HepG2 (cell line): Measurements from ENCODE around the gene TAF5. TPM values are rescaled to one million over a fixed set of nuclear protein-coding genes. Genes with fewer than 3 reads are reported as not detected.

ENCODE experiments used
- FOXC1 ChIP-seq: sonication (generic); formaldehyde crosslinking; IDR thresholded peaks from 2 replicates; pipeline ENCODE4 v1.8.0; 2022; ENCODE audit warnings: mild to moderate bottlenecking, missing genetic modification reagents, borderline replicate concordance
- HNF1B ChIP-seq: sonication (generic); formaldehyde crosslinking; IDR thresholded peaks from 2 replicates; pipeline ENCODE4 v1.5.1; 2020; ENCODE audit warnings: mild to moderate bottlenecking, moderate library complexity, missing genetic modification reagents
- IKZF5 ChIP-seq: IDR thresholded peaks from 2 replicates; pipeline ENCODE4 v1.6.1; 2018; ENCODE audit warnings: missing genetic modification reagents, mild to moderate bottlenecking, missing compliant biosample characterization
- LBX2 ChIP-seq: sonication (generic); formaldehyde crosslinking; IDR thresholded peaks from 2 replicates; pipeline ENCODE4 v1.5.0; 2020; ENCODE audit warnings: missing genetic modification reagents, mild to moderate bottlenecking, borderline replicate concordance
- MAFF ChIP-seq: IDR thresholded peaks from 2 replicates; pipeline ENCODE4 v1.6.1; 2011; ENCODE audit warnings: low read depth, low read length, improper control_type of control experiment
- MATR3 ChIP-seq: sonication (generic); formaldehyde crosslinking; IDR thresholded peaks from 2 replicates; pipeline ENCODE4 v1.4.0; 2020; ENCODE audit warnings: missing genetic modification reagents
- MED1 ChIP-seq: sonication (generic); formaldehyde crosslinking; IDR thresholded peaks from 2 replicates; pipeline ENCODE4 v1.4.0; 2020; ENCODE audit warnings: missing genetic modification reagents
- MXD4 ChIP-seq: IDR thresholded peaks from 2 replicates; pipeline ENCODE4 v1.6.1; 2016; ENCODE audit warnings: mild to moderate bottlenecking, missing biosample characterization, missing genetic modification reagents
- PHF8 ChIP-seq: sonication (generic); formaldehyde crosslinking; IDR thresholded peaks from 2 replicates; pipeline ENCODE4 v1.5.0; 2020; ENCODE audit warnings: missing genetic modification reagents
- SPEN ChIP-seq: sonication (generic); formaldehyde crosslinking; IDR thresholded peaks from 2 replicates; pipeline ENCODE4 v1.5.1; 2020; ENCODE audit warnings: low read depth, mild to moderate bottlenecking, missing genetic modification reagents
- TCF12 ChIP-seq, 2 experiments: fragments of 450-650 bp in 1 of 2; sonication (generic) in 1 of 2; formaldehyde crosslinking in 1 of 2; IDR thresholded peaks; 2 replicates each; pipeline versions ENCODE4 v1.6.1 to v1.8.0; 2017 to 2022; ENCODE audit warnings: antibody characterized with exemption in 1 of 2, mild to moderate bottlenecking in 1 of 2, missing genetic modification reagents in 1 of 2, moderate library complexity in 1 of 2
- ZBTB25 ChIP-seq: IDR thresholded peaks from 2 replicates; pipeline ENCODE4 v1.6.1; 2018; ENCODE audit warnings: missing genetic modification reagents
- ZNF12 ChIP-seq: sonication (generic); formaldehyde crosslinking; IDR thresholded peaks from 2 replicates; pipeline ENCODE4 v1.5.0; 2020; ENCODE audit warnings: missing genetic modification reagents
- ZNF282 ChIP-seq: fragments of 450-650 bp; IDR thresholded peaks from 2 replicates; pipeline ENCODE4 v1.6.1; 2018; ENCODE audit not compliant: partially characterized antibody
- ZNF619 ChIP-seq: sonication (generic); formaldehyde crosslinking; IDR thresholded peaks from 2 replicates; pipeline ENCODE4 v1.4.0; 2020; ENCODE audit warnings: mild to moderate bottlenecking, missing genetic modification reagents
- ZNF670 ChIP-seq: sonication (generic); formaldehyde crosslinking; IDR thresholded peaks from 2 replicates; pipeline ENCODE4 v1.8.0; 2022; ENCODE audit warnings: mild to moderate bottlenecking, missing genetic modification reagents, borderline replicate concordance
- ZNF746 ChIP-seq: sonication (generic); formaldehyde crosslinking; IDR thresholded peaks from 2 replicates; pipeline ENCODE4 v1.8.0; 2022; ENCODE audit warnings: mild to moderate bottlenecking, missing genetic modification reagents
- ZNF777 ChIP-seq: sonication (generic); formaldehyde crosslinking; IDR thresholded peaks from 2 replicates; pipeline ENCODE4 v1.4.0; 2020; ENCODE audit warnings: missing genetic modification reagents
- ZNF83 ChIP-seq: sonication (generic); formaldehyde crosslinking; IDR thresholded peaks from 2 replicates; pipeline ENCODE4 v1.4.0; 2020; ENCODE audit warnings: missing genetic modification reagents, mild to moderate bottlenecking, borderline replicate concordance
- polyA plus RNA-seq, 8 experiments: library from polyadenylated mRNA; depleted of rRNA in 3 of 8; stranded (reverse) in 7 of 8; unstranded in 1 of 8; fragments of >200 nt; fragmentation: Illumina TruSeq in 4 of 8; extraction: Trizol in 4 of 8; gene quantifications; 2 replicates each; pipeline versions ENCODE4 v1.2.1 to v1.2.3, GENCODE V29; 2011 to 2016; ENCODE audit warnings: low read depth in 4 of 8, missing spikeins in 1 of 8, mixed read lengths in 1 of 8; ENCODE audit not compliant: insufficient read depth in 1 of 8
- total RNA-seq, 5 experiments: library from RNA; depleted of rRNA; stranded (reverse); fragments of >200 nt; fragmentation: Illumina TruSeq; extraction: Trizol; gene quantifications; 2 replicates each; pipeline ENCODE4 v1.2.3, GENCODE V29; 2016; ENCODE audit warnings: low read depth in 1 of 5
- TF ChIP-seq, protein P1 (sequence below): IDR thresholded peaks from 2 replicates; pipeline ENCODE4 v1.6.1; 2016; ENCODE audit warnings: low read depth, borderline replicate concordance
- TF ChIP-seq, protein P2 (sequence below): sonication (generic); formaldehyde crosslinking; IDR thresholded peaks from 2 replicates; pipeline ENCODE4 v1.4.0; 2020; ENCODE audit warnings: missing genetic modification reagents, borderline replicate concordance

TAF5 gene
- total and polyA plus RNA-seq, 2 of the 13 experiments (the other 11 are each of a cell fraction or from before 2014, with no cell fraction given): 3.8 to 8.7 TPM

- TF ChIP-seq MATR3 (CRISPR knock-in tag): no peak
- peak; percentile 51; the same call in 1 of the 2 replicates for TF ChIP-seq ZNF619
- no peak for TF ChIP-seq MAFF
- TF ChIP-seq SPEN (CRISPR knock-in tag): peak; percentile 87
- TF ChIP-seq PHF8 (CRISPR knock-in tag): peak; percentile 90
- no peak for TF ChIP-seq ZNF670 (CRISPR knock-in tag)
- peak; percentile 60 for TF ChIP-seq IKZF5
- peak; percentile 92 for TF ChIP-seq FOXC1 (CRISPR knock-in tag)
- no peak; the same call in 1 of the 2 replicates for TF ChIP-seq ZNF83 (CRISPR knock-in tag)
- TF ChIP-seq HNF1B: peak; percentile 77
- TF ChIP-seq MED1 (CRISPR knock-in tag): peak; percentile 63
- TF ChIP-seq ZBTB25: peak; percentile 81
- no peak for TF ChIP-seq ZNF282
- TF ChIP-seq, protein P1, sequence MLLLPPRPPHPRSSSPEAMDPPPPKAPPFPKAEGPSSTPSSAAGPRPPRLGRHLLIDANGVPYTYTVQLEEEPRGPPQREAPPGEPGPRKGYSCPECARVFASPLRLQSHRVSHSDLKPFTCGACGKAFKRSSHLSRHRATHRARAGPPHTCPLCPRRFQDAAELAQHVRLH (CRISPR knock-in tag): peak; percentile 88
- TF ChIP-seq, protein P2, sequence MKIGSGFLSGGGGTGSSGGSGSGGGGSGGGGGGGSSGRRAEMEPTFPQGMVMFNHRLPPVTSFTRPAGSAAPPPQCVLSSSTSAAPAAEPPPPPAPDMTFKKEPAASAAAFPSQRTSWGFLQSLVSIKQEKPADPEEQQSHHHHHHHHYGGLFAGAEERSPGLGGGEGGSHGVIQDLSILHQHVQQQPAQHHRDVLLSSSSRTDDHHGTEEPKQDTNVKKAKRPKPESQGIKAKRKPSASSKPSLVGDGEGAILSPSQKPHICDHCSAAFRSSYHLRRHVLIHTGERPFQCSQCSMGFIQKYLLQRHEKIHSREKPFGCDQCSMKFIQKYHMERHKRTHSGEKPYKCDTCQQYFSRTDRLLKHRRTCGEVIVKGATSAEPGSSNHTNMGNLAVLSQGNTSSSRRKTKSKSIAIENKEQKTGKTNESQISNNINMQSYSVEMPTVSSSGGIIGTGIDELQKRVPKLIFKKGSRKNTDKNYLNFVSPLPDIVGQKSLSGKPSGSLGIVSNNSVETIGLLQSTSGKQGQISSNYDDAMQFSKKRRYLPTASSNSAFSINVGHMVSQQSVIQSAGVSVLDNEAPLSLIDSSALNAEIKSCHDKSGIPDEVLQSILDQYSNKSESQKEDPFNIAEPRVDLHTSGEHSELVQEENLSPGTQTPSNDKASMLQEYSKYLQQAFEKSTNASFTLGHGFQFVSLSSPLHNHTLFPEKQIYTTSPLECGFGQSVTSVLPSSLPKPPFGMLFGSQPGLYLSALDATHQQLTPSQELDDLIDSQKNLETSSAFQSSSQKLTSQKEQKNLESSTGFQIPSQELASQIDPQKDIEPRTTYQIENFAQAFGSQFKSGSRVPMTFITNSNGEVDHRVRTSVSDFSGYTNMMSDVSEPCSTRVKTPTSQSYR (CRISPR knock-in tag): peak; percentile 17; the same call in 1 of the 2 replicates
- TF ChIP-seq ZNF746: no peak
- TF ChIP-seq ZNF777 (CRISPR knock-in tag): peak; percentile 73
- peak; percentile 75; the same call in 1 of the 2 replicates for TF ChIP-seq LBX2 (CRISPR knock-in tag)
- TF ChIP-seq MXD4: peak; percentile 36
- TF ChIP-seq TCF12 (IDR thresholded peaks at IDR 0.05): no peak
- peak; percentile 88; the same call in 1 of the 2 replicates for TF ChIP-seq TCF12 (CRISPR knock-in tag; IDR thresholded peaks at IDR 0.05)
- no peak for TF ChIP-seq ZNF12 (CRISPR knock-in tag)
Observed at GRCh38 chr10:103367782-103368518, at the start of gene TAF5 (continued).
